H1 (cell line): ENCODE measurements around the gene CACNG4. TPM values are rescaled to one million over a fixed set of nuclear protein-coding genes. Genes with fewer than 3 reads are reported as not detected.

Source experiments
- CTCF ChIA-PET: fragments of 300-600 bp; sonication (Branson Sonifier 250); formaldehyde crosslinking; loops from one replicate; lab custom pipeline; 2021; ENCODE audit not compliant: partially characterized antibody; lab: Charles Lee
- POLR2A ChIA-PET: fragments of 300-600 bp; sonication (Branson Sonifier 250); formaldehyde crosslinking; loops from one replicate; lab custom pipeline; 2021; ENCODE audit warnings: inconsistent platforms; ENCODE audit not compliant: partially characterized antibody; lab: Charles Lee
- DNase-seq, 2 experiments: peaks; one replicate each; pipeline versions ENCODE4 v3.0.0 to v3.0.0-alpha.2; 2010 to 2022; ENCODE audit warnings: low spot score in 2 of 2, low read depth in 1 of 2, mixed read lengths in 1 of 2
- FAIRE-seq: peaks from 2 replicates; lab custom pipeline; 2011; peaks lifted over from hg19 to GRCh38; lab: Jason Lieb, UNC
- H2AFZ ChIP-seq: 2 replicates; pipeline ENCODE4 v1.8.1; 2012; ENCODE audit warnings: low read length, inconsistent platforms
- H2AK5ac ChIP-seq: 2 replicates; pipeline ENCODE4 v1.6.1; 2013; ENCODE audit warnings: low read depth, low read length
- H2BK120ac ChIP-seq: replicated peaks from 2 replicates; pipeline ENCODE3; 2013; ENCODE audit warnings: low read depth, low read length, inconsistent platforms
- H2BK12ac ChIP-seq: 2 replicates; pipeline ENCODE4 v1.6.1; 2013; ENCODE audit warnings: low read depth, low read length
- H2BK15ac ChIP-seq: 2 replicates; pipeline ENCODE4 v1.6.1; 2013; ENCODE audit warnings: low read length
- H2BK20ac ChIP-seq: 2 replicates; pipeline ENCODE4 v1.6.1; 2013; ENCODE audit warnings: low read length
- H2BK5ac ChIP-seq: 2 replicates; pipeline ENCODE4 v1.6.1; 2013; ENCODE audit warnings: low read depth, low read length
- H3K14ac ChIP-seq: 2 replicates; pipeline ENCODE4 v1.6.1; 2013; ENCODE audit warnings: inconsistent platforms; ENCODE audit not compliant: insufficient read length
- H3K18ac ChIP-seq: 2 replicates; pipeline ENCODE4 v1.6.1; 2013; ENCODE audit warnings: low read length; ENCODE audit errors: extremely low read depth
- H3K23ac ChIP-seq: 2 replicates; pipeline ENCODE4 v1.6.1; 2013; ENCODE audit warnings: inconsistent platforms; ENCODE audit not compliant: insufficient read length
- H3K23me2 ChIP-seq: 2 replicates; pipeline ENCODE4 v1.6.1; 2013; ENCODE audit warnings: low read depth, low read length
- H3K27ac ChIP-seq: 2 replicates; pipeline ENCODE4 v1.6.1; 2011; ENCODE audit warnings: low read depth, low read length, inconsistent platforms
- H3K27me3 ChIP-seq, 4 experiments: replicated peaks in 1 of 4; 1 replicate in 1 of 4; 2 replicates in 3 of 4; pipeline versions ENCODE4 v1.6.1 to v1.8.1; 2011 to 2013; ENCODE audit warnings: low read length in 3 of 4, mild to moderate bottlenecking in 3 of 4, inconsistent platforms in 2 of 4, mixed read lengths in 2 of 4, moderate library complexity in 1 of 4; ENCODE audit not compliant: control insufficient read depth in 3 of 4, insufficient read depth in 3 of 4; ENCODE audit errors: extremely low read depth in 1 of 4
- H3K36me3 ChIP-seq, 4 experiments: 2 replicates each; pipeline versions ENCODE4 v1.6.1 to v1.8.1; 2011 to 2013; ENCODE audit warnings: mild to moderate bottlenecking in 4 of 4, low read length in 3 of 4, moderate library complexity in 2 of 4, control low read depth in 1 of 4, inconsistent platforms in 1 of 4; ENCODE audit not compliant: insufficient read depth in 4 of 4, control insufficient read depth in 2 of 4
- H3K4ac ChIP-seq: replicated peaks from 2 replicates; pipeline ENCODE3; 2013; ENCODE audit warnings: low read length, low read depth, mixed read lengths, inconsistent platforms; ENCODE audit not compliant: insufficient read length
- H3K4me1 ChIP-seq, 4 experiments: replicated peaks in 1 of 4; 1 replicate in 1 of 4; 2 replicates in 3 of 4; pipeline versions ENCODE4 v1.6.1 to v1.8.1; 2011 to 2013; ENCODE audit warnings: low read length in 3 of 4, inconsistent platforms in 2 of 4, mixed read lengths in 1 of 4; ENCODE audit not compliant: insufficient read depth in 4 of 4, control insufficient read depth in 3 of 4
- H3K4me2 ChIP-seq, 2 experiments: 2 replicates each; pipeline versions ENCODE4 v1.6.1 to v1.8.1; 2011 to 2013; ENCODE audit warnings: low read depth in 2 of 2, low read length in 2 of 2, control low read depth in 1 of 2, inconsistent platforms in 1 of 2, mild to moderate bottlenecking in 1 of 2; ENCODE audit not compliant: insufficient read depth in 1 of 2
- H3K4me3 ChIP-seq, 4 experiments: fragments of 200-600, 300-600 bp in 1 of 4; sonication (generic), shearing (Covaris generic), sonication (Bioruptor Twin) in 1 of 4; 2 replicates each; pipeline versions ENCODE4 v1.5.1 to v1.8.1; 2011 to 2016; ENCODE audit warnings: low read length in 4 of 4, low read depth in 3 of 4, control low read depth in 2 of 4, inconsistent platforms in 2 of 4, mild to moderate bottlenecking in 2 of 4, mixed read lengths in 1 of 4, moderate library complexity in 1 of 4; ENCODE audit not compliant: insufficient read depth in 2 of 4; ENCODE audit errors: extremely low read depth in 1 of 4
- H3K56ac ChIP-seq: replicated peaks from 2 replicates; pipeline ENCODE3; 2013; ENCODE audit warnings: low read depth, mild to moderate bottlenecking, mixed read lengths, low read length, inconsistent platforms; ENCODE audit not compliant: insufficient read length
- H3K79me1 ChIP-seq: 2 replicates; pipeline ENCODE4 v1.6.1; 2013; ENCODE audit warnings: low read depth, low read length, control low read depth
- H3K79me2 ChIP-seq, 2 experiments: 2 replicates each; pipeline versions ENCODE4 v1.6.1 to v1.8.1; 2012 to 2013; ENCODE audit warnings: low read length in 2 of 2, mild to moderate bottlenecking in 2 of 2, inconsistent platforms in 1 of 2; ENCODE audit not compliant: insufficient read depth in 2 of 2, control insufficient read depth in 1 of 2
- H3K9ac ChIP-seq, 4 experiments: replicated peaks in 1 of 4; 1 replicate in 1 of 4; 2 replicates in 3 of 4; pipeline versions ENCODE4 v1.6.1 to v1.8.1; 2011 to 2013; ENCODE audit warnings: low read depth in 3 of 4, low read length in 3 of 4, control low read depth in 2 of 4, mild to moderate bottlenecking in 2 of 4, moderate library complexity in 2 of 4, inconsistent platforms in 1 of 4; ENCODE audit errors: extremely low read depth in 1 of 4
- H3K9me3 ChIP-seq, 2 experiments: 2 replicates each; pipeline versions ENCODE4 v1.6.1 to v1.8.1; 2012 to 2013; ENCODE audit warnings: mild to moderate bottlenecking in 2 of 2, moderate library complexity in 2 of 2, control low read depth in 1 of 2, inconsistent platforms in 1 of 2, low read depth in 1 of 2, low read length in 1 of 2, mixed read lengths in 1 of 2; ENCODE audit not compliant: insufficient read depth in 2 of 2
- H4K20me1 ChIP-seq, 2 experiments: replicated peaks in 1 of 2; 2 replicates each; pipeline versions ENCODE3 to v1.8.1; 2011 to 2013; ENCODE audit warnings: inconsistent platforms in 2 of 2, low read length in 2 of 2, mild to moderate bottlenecking in 1 of 2; ENCODE audit not compliant: insufficient read depth in 2 of 2, control insufficient read depth in 1 of 2
- H4K5ac ChIP-seq: 2 replicates; pipeline ENCODE4 v1.6.1; 2013; ENCODE audit warnings: low read length, low read depth, mixed read lengths, inconsistent platforms; ENCODE audit not compliant: insufficient read length
- H4K8ac ChIP-seq: 2 replicates; pipeline ENCODE4 v1.8.0; 2013; ENCODE audit warnings: mild to moderate bottlenecking, moderate library complexity, low read length, inconsistent platforms; ENCODE audit not compliant: insufficient read depth; ENCODE audit errors: extremely low read depth
- H4K91ac ChIP-seq: replicated peaks from 2 replicates; pipeline ENCODE3; 2013; ENCODE audit warnings: low read length, mixed read lengths, inconsistent platforms; ENCODE audit not compliant: insufficient read length
- NANOG ChIP-seq: IDR thresholded peaks from 2 replicates; pipeline ENCODE4 v1.6.1; 2011; ENCODE audit warnings: low read length, low read depth, mild to moderate bottlenecking, inconsistent platforms; ENCODE audit not compliant: insufficient read depth, poor library complexity, severe bottlenecking
- RXRA ChIP-seq: IDR thresholded peaks from 2 replicates; pipeline ENCODE4 v1.6.1; 2011; ENCODE audit warnings: low read depth, mild to moderate bottlenecking, low read length, moderate library complexity; ENCODE audit not compliant: insufficient read depth
- WGBS, 2 experiments: shearing (Covaris generic) in 1 of 2; methylation state at CpG; one replicate each; pipeline versions ENCODE4 v1.1.6 to v1.1.7; 2013 to 2015; ENCODE audit warnings: low lambda C conversion rate in 2 of 2, mixed read lengths in 2 of 2, inconsistent platforms in 1 of 2, low coverage in 1 of 2, missing lambda C conversion rate in 1 of 2; ENCODE audit not compliant: insufficient replicate concordance in 2 of 2, insufficient coverage in 1 of 2, insufficient read length in 1 of 2; ENCODE audit errors: extremely low coverage in 1 of 2, missing lambda C conversion rate in 1 of 2; 5-methylcytosine and 5-hydroxymethylcytosine counted together
- polyA plus RNA-seq, 7 experiments: library from polyadenylated mRNA; depleted of rRNA in 3 of 7; stranded (reverse) in 5 of 7; unstranded in 2 of 7; fragments of >200 nt in 5 of 7; fragments of 200-250 nt in 2 of 7; gene quantifications; 1 replicate in 5 of 7; 2 replicates in 1 of 7; 4 replicates in 1 of 7; pipeline versions ENCODE4 v1.2.1 to v1.2.3, GENCODE V29; 2011 to 2013; ENCODE audit warnings: missing spikeins in 2 of 7, mixed read lengths in 2 of 7
- total RNA-seq: library from RNA; stranded (reverse); fragmentation: NEBNext Ultra II Directional; extraction: Animal tissue kit (Norgen Biotek cat#: 25700); gene quantifications from 2 replicates; pipeline ENCODE4 v1.2.1, GENCODE V29; 2021

CACNG4 gene
- total and polyA plus RNA-seq, 2 of the 8 experiments (the other 6 are each of a cell fraction or from before 2014, with no cell fraction given): 3.6 to 5.6 TPM

GRCh38 chr17:66960613-66961012, 3.9 kb upstream of the CACNG4 start:
- Histone ChIP-seq H3K9me3 (no peaks in the 10 kb centered on the region), H4K20me1 (no peaks in the 10 kb centered on the region), H3K79me2 (no peaks in the 10 kb centered on the region), H3K4me1 (peaks cover 2 to 12% (median 6%) of the 10 kb centered on the region in 4 experiments; a peak in 5 of 7 replicates), H3K56ac (no peak overlapping the region), H2BK15ac (no peak overlapping the region), H3K18ac (no peak overlapping the region), H3K4me3 (no peak overlapping the region), H3K4ac (no peak overlapping the region), H3K9ac (no peak overlapping the region), H3K27me3 (peaks cover 2 to 27% (median 22%) of the 10 kb centered on the region in 4 experiments), H2BK20ac (no peak overlapping the region), H3K4me2 (no peak overlapping the region), H3K23me2 (peaks cover 10% of the 10 kb centered on the region; the same call in 1 of the 2 replicates), H3K14ac (no peak overlapping the region), H4K8ac (no peak overlapping the region), H4K91ac (no peak overlapping the region), H3K23ac (no peak overlapping the region), H3K79me1 (no peaks in the 10 kb centered on the region), H3K27ac (no peak overlapping the region), H2BK12ac (no peak overlapping the region), H4K5ac (no peak overlapping the region), H2BK120ac (no peak overlapping the region), H2BK5ac (no peak overlapping the region), H3K36me3 (no peaks in the 10 kb centered on the region), H2AK5ac (no peak overlapping the region), H2AFZ (no peak overlapping the region)
- FAIRE-seq (no peak), DNase-seq (no peak)
- POLR2A ChIA-PET: interaction anchor here (0.7 kb wide), 1 partner anchor 30 kb away, joined by 3 read pairs; no protein-coding TSS in a partner anchor
- 63% methylated on average over 8 of the region's 8 CpGs; no CpG with 5 or more reads in 1 of the 2 experiments for WGBS, 2 experiments
- CTCF ChIA-PET: interaction anchor here (0.9 to 1.1 kb wide), 5 partner anchors 11 to 62 kb away, joined by 3 to 6 read pairs (median 3); no protein-coding TSS in a partner anchor
- TF ChIP-seq RXRA (no peak), NANOG (peak; percentile 66)
